HFFc6 (cell line): ENCODE results near the gene GNG10. TPM values are rescaled to one million over a fixed set of nuclear protein-coding genes. Genes with fewer than 3 reads are reported as not detected.

ENCODE experiments used
- DNase-seq: peaks from one replicate; pipeline ENCODE4 v3.0.0-alpha.2; 2018
- H3K27ac Mint-ChIP-seq: 2 replicates; pipeline ENCODE4 v1.8.0; 2020; ENCODE audit warnings: mild to moderate bottlenecking, mixed read lengths
- H3K27me3 Mint-ChIP-seq: 2 replicates; pipeline ENCODE4 v1.8.0; 2021; ENCODE audit warnings: mild to moderate bottlenecking, moderate library complexity, mixed read lengths; ENCODE audit not compliant: insufficient read depth
- H3K36me3 Mint-ChIP-seq: 2 replicates; pipeline ENCODE4 v1.8.0; 2021; ENCODE audit warnings: low read depth, mixed read lengths
- H3K4me1 Mint-ChIP-seq: 2 replicates; pipeline ENCODE4 v1.8.0; 2020; ENCODE audit warnings: low read depth, mixed read lengths
- H3K4me3 Mint-ChIP-seq: 2 replicates; pipeline ENCODE4 v1.8.0; 2020; ENCODE audit warnings: mild to moderate bottlenecking, moderate library complexity, mixed read lengths
- H3K9me3 Mint-ChIP-seq: 2 replicates; pipeline ENCODE4 v1.8.0; 2020; ENCODE audit warnings: mild to moderate bottlenecking, mixed read lengths
- CTCF ChIP-seq: fragments of 200-600 bp; sonication (generic); IDR thresholded peaks from 2 replicates; pipeline ENCODE4 v1.5.0; 2021; ENCODE audit warnings: antibody characterized with exemption, mild to moderate bottlenecking
- total RNA-seq, 6 experiments: library from RNA; stranded (reverse); fragmentation: NEBNext Ultra II Directional; extraction: Animal tissue kit (Norgen Biotek cat#: 25700); gene quantifications; 2 replicates in 1 of 6; 3 replicates in 5 of 6; pipeline ENCODE4 v1.2.3, GENCODE V29; 2021

Gene GNG10
- total RNA-seq, 6 experiments from 2014 or later: 60.5 to 72.7 (median 66.0) TPM

GRCh38 chr9:111631214-111631971 is 30.0 kb upstream of the GNG10 start, which contains the start of gene DNAJC25:
DNAJC25 (plus strand) TSS chr9:111631334; CDS start chr9:111631408, 74 bp downstream.
- Mint-ChIP-seq H3K9me3 (no peaks in the 10 kb centered on the region), H3K27me3 (no peaks in the 10 kb centered on the region), H3K27ac (peak within 1 kb of the TSS; percentile 85), H3K4me1 (peaks cover 47% of the 10 kb centered on the region), H3K4me3 (peak within 1 kb of the TSS; percentile 95), H3K36me3 (peaks cover 28% of the 10 kb centered on the region)
- peak; percentile 99 for DNase-seq
- 0 out of 2 replicates have a peak, but pooled peaks have one; percentile 26 for TF ChIP-seq CTCF

- no peaks in the 10 kb centered on the region for H3K27me3 Mint-ChIP-seq
- no peak for TF ChIP-seq CTCF
- H3K36me3 Mint-ChIP-seq: peaks cover 28% of the 10 kb centered on the region
- peak overlapping the region; percentile 85 for H3K27ac Mint-ChIP-seq
- peak overlapping the region; percentile 95 for H3K4me3 Mint-ChIP-seq
- no peaks in the 10 kb centered on the region for H3K9me3 Mint-ChIP-seq
- peaks cover 47% of the 10 kb centered on the region for H3K4me1 Mint-ChIP-seq
- no peak for DNase-seq
Measured at GRCh38 chr9:111632060-111632459, 29.3 kb upstream of the GNG10 start.

GRCh38 chr9:111632695-111633388 is 28.6 kb upstream of the GNG10 start:
- Mint-ChIP-seq H3K27ac (peak overlapping the region; percentile 85), H3K4me1 (peaks cover 47% of the 10 kb centered on the region), H3K36me3 (peaks cover 28% of the 10 kb centered on the region), H3K4me3 (peak overlapping the region; percentile 95), H3K27me3 (no peaks in the 10 kb centered on the region), H3K9me3 (no peaks in the 10 kb centered on the region)
- no peak for DNase-seq
- TF ChIP-seq CTCF: no peak

GRCh38 chr9:111633389-111633736 is 28.0 kb upstream of the GNG10 start:
- H3K4me3 Mint-ChIP-seq: peak overlapping the region; percentile 95
- no peaks in the 10 kb centered on the region for H3K27me3 Mint-ChIP-seq
- H3K27ac Mint-ChIP-seq: no peak overlapping the region
- no peak for DNase-seq
- no peak for TF ChIP-seq CTCF
- no peaks in the 10 kb centered on the region for H3K9me3 Mint-ChIP-seq
- peaks cover 28% of the 10 kb centered on the region for H3K36me3 Mint-ChIP-seq
- peaks cover 47% of the 10 kb centered on the region for H3K4me1 Mint-ChIP-seq

GRCh38 chr9:111634860-111635259 is 26.5 kb upstream of the GNG10 start:
- no peak for TF ChIP-seq CTCF
- DNase-seq: no peak
- H3K9me3 Mint-ChIP-seq: no peaks in the 10 kb centered on the region
- H3K4me3 Mint-ChIP-seq: no peak overlapping the region
- H3K4me1 Mint-ChIP-seq: peaks cover 47% of the 10 kb centered on the region
- peaks cover 2% of the 10 kb centered on the region; the same call in 1 of the 2 replicates for H3K27me3 Mint-ChIP-seq
- H3K27ac Mint-ChIP-seq: no peak overlapping the region
- H3K36me3 Mint-ChIP-seq: peaks cover 28% of the 10 kb centered on the region
